Sigmoid colon (tissue), 4 donors: ENCODE measurements around the gene SIX5.

Experiments used
- CTCF ChIP-seq, 4 experiments: fragments of 450-650 bp in 3 of 4; fragments of 200-600 bp in 1 of 4; IDR thresholded peaks; one replicate each; pipeline ENCODE4 v1.5.1; 2016 to 2019; ENCODE audit warnings: antibody characterized with exemption in 4 of 4, mild to moderate bottlenecking in 3 of 4, moderate library complexity in 2 of 4
- POLR2AphosphoS5 ChIP-seq, 4 donors: sonication (generic); formaldehyde crosslinking; IDR thresholded peaks; one replicate each; pipeline ENCODE4 v1.6.1; 2017; ENCODE audit warnings: antibody characterized with exemption in 4 of 4

GRCh38 chr19:45742969-45743368 lies 26.1 kb downstream of the SIX5 start:
- TF ChIP-seq CTCF (IDR thresholded peaks at IDR 0.05) = no peak
- no peak for TF ChIP-seq POLR2AphosphoS5 (IDR thresholded peaks at IDR 0.05)
